Lung (tissue), 16 donors: ENCODE measurements around the gene NTF3. TPM values are rescaled to one million over a fixed set of nuclear protein-coding genes. Genes with fewer than 3 reads are reported as not detected.
A peak's percentile ranks its signal among the peaks of the same experiment; 100 is the strongest.

Experiments
- ATAC-seq: fragments of 200-7000 bp; cut with Tn5 transposase; one replicate; pipeline ENCODE4 v1.9.1; 2020; ENCODE audit warnings: moderate number of reproducible peaks; ENCODE audit not compliant: insufficient read depth, low FRiP score
- DNase-seq, 3 donors: peaks; one replicate each; pipeline ENCODE4 v3.0.0-alpha.2; 2013 to 2017
- H3K27ac ChIP-seq, 2 donors: one replicate each; pipeline ENCODE4 v1.5.1; 2013; ENCODE audit warnings: mild to moderate bottlenecking in 2 of 2, moderate library complexity in 2 of 2, control low read depth in 1 of 2, inconsistent platforms in 1 of 2, low read depth in 1 of 2, low read length in 1 of 2
- H3K27me3 ChIP-seq, 3 donors: one replicate each; pipeline ENCODE4 v1.5.1; 2013; ENCODE audit warnings: low read length in 2 of 3; ENCODE audit not compliant: control insufficient read depth in 3 of 3, insufficient read depth in 3 of 3
- H3K36me3 ChIP-seq, 4 donors: one replicate each; pipeline ENCODE4 v1.5.1; 2013; ENCODE audit warnings: low read length in 4 of 4, mild to moderate bottlenecking in 1 of 4, moderate library complexity in 1 of 4; ENCODE audit not compliant: control insufficient read depth in 4 of 4, insufficient read depth in 4 of 4
- H3K4me1 ChIP-seq, 5 donors: one replicate each; pipeline ENCODE4 v1.5.1; 2013; ENCODE audit warnings: low read length in 5 of 5, mild to moderate bottlenecking in 2 of 5, moderate library complexity in 1 of 5; ENCODE audit not compliant: control insufficient read depth in 5 of 5, insufficient read depth in 5 of 5
- H3K4me3 ChIP-seq: one replicate; pipeline ENCODE4 v1.5.1; 2013; ENCODE audit warnings: mild to moderate bottlenecking, control low read depth, moderate library complexity
- H3K9ac ChIP-seq, 2 donors: one replicate each; pipeline ENCODE4 v1.5.1; 2013; ENCODE audit warnings: low read length in 2 of 2, control low read depth in 1 of 2; ENCODE audit not compliant: insufficient read depth in 1 of 2
- H3K9me3 ChIP-seq, 4 donors: one replicate each; pipeline ENCODE4 v1.5.1; 2013; ENCODE audit warnings: low read length in 3 of 4, mild to moderate bottlenecking in 1 of 4, moderate library complexity in 1 of 4; ENCODE audit not compliant: control insufficient read depth in 4 of 4, insufficient read depth in 3 of 4
- CTCF ChIP-seq: IDR thresholded peaks from 2 replicates; pipeline ENCODE4 v1.5.1; 2012; ENCODE audit warnings: mild to moderate bottlenecking; ENCODE audit errors: control extremely low read depth, extremely low read depth
- WGBS, 2 donors: extraction: QIAGEN DNeasy Blood & Tissue Kit; methylation state at CpG; one replicate each; pipeline ENCODE4 v1.1.7; 2013; 5-methylcytosine and 5-hydroxymethylcytosine counted together
- long read RNA-seq, 5 donors: transcript quantifications; one replicate each; lab custom pipeline, GENCODE V29; 2026
- polyA plus RNA-seq, 2 donors: library from polyadenylated mRNA; stranded (reverse); fragments of 200-250 nt; gene quantifications; one replicate each; pipeline ENCODE4 v1.2.1, GENCODE V29; 2013
- total RNA-seq, 2 donors: library from RNA; depleted of rRNA in 1 of 2; stranded (reverse); fragments of >200 nt in 1 of 2; gene quantifications; one replicate each; pipeline ENCODE4 v1.2.1, GENCODE V29; 2014 to 2021
- donor health status: control.
- donor health status: control.
- donor health status: Bipolar disorder and iron deficiency.
- donor health status: healthy.
- donor health status: DM: yes; HTN: yes; CAD: no.

Gene NTF3
- total RNA-seq (1 to 10 TPM; 1.1 to 2.7 TPM), polyA plus RNA-seq (under 1 TPM; 0.84 to 0.91 TPM)
- long read RNA-seq, donor 1, transcript NTF3-202 (2 exons, 1,336 nt): major isoform, 5 of 6 reads
- long read RNA-seq, donor 1, partial matches to known transcripts: 0 of 6 reads
- long read RNA-seq, donor 1, other reads (novel, unspliced or antisense): 0 of 6 reads
- long read RNA-seq, donor 2, partial matches to known transcripts: 0 of 3 reads
- long read RNA-seq, donor 2, other reads (novel, unspliced or antisense): 0 of 3 reads
- long read RNA-seq, donor 3, partial matches to known transcripts: 0 of 2 reads
- long read RNA-seq, donor 3, other reads (novel, unspliced or antisense): 0 of 2 reads
- long read RNA-seq, donor 4, partial matches to known transcripts: 0 of 4 reads
- long read RNA-seq, donor 4, other reads (novel, unspliced or antisense): 0 of 4 reads
- long read RNA-seq, donor 5, partial matches to known transcripts: 0 of 5 reads
- long read RNA-seq, donor 5, other reads (novel, unspliced or antisense): 0 of 5 reads

GRCh38 chr12:5432011-5432400 lies at the start of gene NTF3:
TSS of gene NTF3 (plus strand) at chr12:5432108. CDS start at chr12:5432325, 217 bp downstream.
- H3K36me3 ChIP-seq: no peaks in the 10 kb centered on the region
- H3K27ac ChIP-seq: no peak within 1 kb of the TSS
- no peak for ATAC-seq
- no peak for TF ChIP-seq CTCF
- peak within 1 kb of the TSS in 1 of 2 donors; percentile 42 for H3K9ac ChIP-seq
- peak; percentile 59 to 79 (median 72) for DNase-seq
- no peaks in the 10 kb centered on the region for H3K9me3 ChIP-seq
- 1 to 2% methylated on average over 31 to 34 of the region's 34 CpGs for WGBS, 2 donors
- peaks cover 2 to 69% (median 50%) of the 10 kb centered on the region in 3 donors for H3K27me3 ChIP-seq
- H3K4me3 ChIP-seq: peak within 1 kb of the TSS; percentile 24
- H3K4me1 ChIP-seq: peaks cover 0 to 43% (median 10%) of the 10 kb centered on the region in 5 donors

- ATAC-seq: no peak
- no peak for TF ChIP-seq CTCF
- H3K4me1 ChIP-seq: no peaks in the 10 kb centered on the region
Observed at GRCh38 chr12:5384015-5384414, 47.9 kb upstream of the NTF3 start.

GRCh38 chr12:5388581-5389535 lies 43.0 kb upstream of the NTF3 start:
- Histone ChIP-seq H3K4me3 (no peak overlapping the region), H3K36me3 (no peaks in the 10 kb centered on the region), H3K4me1 (no peaks in the 10 kb centered on the region), H3K27me3 (peaks cover 0 to 3% (median 0%) of the 10 kb centered on the region in 3 donors), H3K27ac (no peak overlapping the region), H3K9me3 (no peaks in the 10 kb centered on the region), H3K9ac (no peak overlapping the region)
- no peak for TF ChIP-seq CTCF
- DNase-seq: no peak
- no peak for ATAC-seq
- 84 to 89% methylated on average over 5 of the region's 5 CpGs for WGBS, 2 donors

More at GRCh38 chr12:5384015-5384414, 47.9 kb upstream of the NTF3 start:
- Histone ChIP-seq H3K4me3 (no peak overlapping the region), H3K27ac (no peak overlapping the region), H3K9me3 (no peaks in the 10 kb centered on the region), H3K9ac (no peak overlapping the region), H3K27me3 (no peaks in the 10 kb centered on the region), H3K36me3 (no peaks in the 10 kb centered on the region)
- 92 to 94% methylated on average over 4 of the region's 4 CpGs for WGBS, 2 donors
- DNase-seq: no peak
